ENCODE data around the gene PRRC1.

Gene PRRC1

DNA sequence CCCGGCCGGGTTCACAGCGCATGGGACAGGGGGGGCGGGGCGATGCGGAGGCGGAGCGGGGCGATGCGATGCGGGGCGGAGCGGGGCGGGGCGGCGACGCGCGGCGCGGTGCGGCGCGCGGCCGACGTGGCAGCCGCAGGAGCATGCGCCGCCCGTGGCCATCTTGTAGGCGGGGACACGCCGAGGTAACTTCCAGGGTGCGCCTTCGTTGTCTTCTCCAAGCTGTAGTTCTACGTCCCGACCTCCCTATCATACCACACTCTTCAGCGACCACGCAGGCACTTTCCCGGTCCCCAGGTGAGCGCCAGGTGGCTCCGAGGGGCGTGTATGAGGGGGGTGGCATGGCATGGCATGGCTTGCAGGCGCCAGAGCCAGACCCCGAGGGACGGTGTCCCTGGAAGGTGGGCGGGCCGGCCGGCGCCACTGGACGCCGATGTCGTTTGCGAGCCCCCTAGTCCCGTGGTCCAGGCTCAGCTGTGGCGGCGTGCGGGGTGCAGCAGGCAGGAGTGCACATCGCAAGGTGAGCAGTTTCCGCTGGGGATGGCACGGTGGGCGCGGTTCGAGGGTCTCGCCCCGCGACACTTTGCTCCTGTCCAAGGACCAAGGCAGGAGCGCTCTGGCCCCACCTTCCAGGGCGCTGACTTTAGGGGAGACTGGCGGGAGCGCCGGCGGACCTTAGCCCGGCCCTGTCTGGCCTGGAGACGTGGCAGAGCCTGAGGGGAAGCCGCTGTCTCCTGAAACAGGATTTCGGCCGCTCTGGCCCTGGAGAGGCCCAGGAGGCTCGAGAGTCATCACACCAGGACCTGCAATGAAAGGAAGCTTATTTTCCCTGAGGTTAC, at the start of gene PRRC1 (continued):
- TF ChIP-seq, protein P1, sequence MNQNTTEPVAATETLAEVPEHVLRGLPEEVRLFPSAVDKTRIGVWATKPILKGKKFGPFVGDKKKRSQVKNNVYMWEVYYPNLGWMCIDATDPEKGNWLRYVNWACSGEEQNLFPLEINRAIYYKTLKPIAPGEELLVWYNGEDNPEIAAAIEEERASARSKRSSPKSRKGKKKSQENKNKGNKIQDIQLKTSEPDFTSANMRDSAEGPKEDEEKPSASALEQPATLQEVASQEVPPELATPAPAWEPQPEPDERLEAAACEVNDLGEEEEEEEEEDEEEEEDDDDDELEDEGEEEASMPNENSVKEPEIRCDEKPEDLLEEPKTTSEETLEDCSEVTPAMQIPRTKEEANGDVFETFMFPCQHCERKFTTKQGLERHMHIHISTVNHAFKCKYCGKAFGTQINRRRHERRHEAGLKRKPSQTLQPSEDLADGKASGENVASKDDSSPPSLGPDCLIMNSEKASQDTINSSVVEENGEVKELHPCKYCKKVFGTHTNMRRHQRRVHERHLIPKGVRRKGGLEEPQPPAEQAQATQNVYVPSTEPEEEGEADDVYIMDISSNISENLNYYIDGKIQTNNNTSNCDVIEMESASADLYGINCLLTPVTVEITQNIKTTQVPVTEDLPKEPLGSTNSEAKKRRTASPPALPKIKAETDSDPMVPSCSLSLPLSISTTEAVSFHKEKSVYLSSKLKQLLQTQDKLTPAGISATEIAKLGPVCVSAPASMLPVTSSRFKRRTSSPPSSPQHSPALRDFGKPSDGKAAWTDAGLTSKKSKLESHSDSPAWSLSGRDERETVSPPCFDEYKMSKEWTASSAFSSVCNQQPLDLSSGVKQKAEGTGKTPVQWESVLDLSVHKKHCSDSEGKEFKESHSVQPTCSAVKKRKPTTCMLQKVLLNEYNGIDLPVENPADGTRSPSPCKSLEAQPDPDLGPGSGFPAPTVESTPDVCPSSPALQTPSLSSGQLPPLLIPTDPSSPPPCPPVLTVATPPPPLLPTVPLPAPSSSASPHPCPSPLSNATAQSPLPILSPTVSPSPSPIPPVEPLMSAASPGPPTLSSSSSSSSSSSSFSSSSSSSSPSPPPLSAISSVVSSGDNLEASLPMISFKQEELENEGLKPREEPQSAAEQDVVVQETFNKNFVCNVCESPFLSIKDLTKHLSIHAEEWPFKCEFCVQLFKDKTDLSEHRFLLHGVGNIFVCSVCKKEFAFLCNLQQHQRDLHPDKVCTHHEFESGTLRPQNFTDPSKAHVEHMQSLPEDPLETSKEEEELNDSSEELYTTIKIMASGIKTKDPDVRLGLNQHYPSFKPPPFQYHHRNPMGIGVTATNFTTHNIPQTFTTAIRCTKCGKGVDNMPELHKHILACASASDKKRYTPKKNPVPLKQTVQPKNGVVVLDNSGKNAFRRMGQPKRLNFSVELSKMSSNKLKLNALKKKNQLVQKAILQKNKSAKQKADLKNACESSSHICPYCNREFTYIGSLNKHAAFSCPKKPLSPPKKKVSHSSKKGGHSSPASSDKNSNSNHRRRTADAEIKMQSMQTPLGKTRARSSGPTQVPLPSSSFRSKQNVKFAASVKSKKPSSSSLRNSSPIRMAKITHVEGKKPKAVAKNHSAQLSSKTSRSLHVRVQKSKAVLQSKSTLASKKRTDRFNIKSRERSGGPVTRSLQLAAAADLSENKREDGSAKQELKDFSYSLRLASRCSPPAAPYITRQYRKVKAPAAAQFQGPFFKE (tag by site-specific recombination; IDR thresholded peaks at IDR 0.05; ENCODE audit: borderline replicate concordance): peak; percentile 66; the same call in 1 of the 2 replicates
- TF ChIP-seq ZNF621 (tag by site-specific recombination; IDR thresholded peaks at IDR 0.05): no peak
- no peak for TF ChIP-seq ZSCAN16 (tag by site-specific recombination; IDR thresholded peaks at IDR 0.05)
- TF ChIP-seq RBAK (tag by site-specific recombination; IDR thresholded peaks at IDR 0.05): no peak
- no peak for TF ChIP-seq SALL2 (tag by site-specific recombination; IDR thresholded peaks at IDR 0.05; ENCODE audit: borderline replicate concordance)
- no peak for TF ChIP-seq ZNF140 (tag by site-specific recombination; IDR thresholded peaks at IDR 0.05)
- no peak for TF ChIP-seq ZNF664 (tag by site-specific recombination; IDR thresholded peaks at IDR 0.05)
- TF ChIP-seq ZNF473 (tag by site-specific recombination; IDR thresholded peaks at IDR 0.05): no peak
- TF ChIP-seq, protein P2, sequence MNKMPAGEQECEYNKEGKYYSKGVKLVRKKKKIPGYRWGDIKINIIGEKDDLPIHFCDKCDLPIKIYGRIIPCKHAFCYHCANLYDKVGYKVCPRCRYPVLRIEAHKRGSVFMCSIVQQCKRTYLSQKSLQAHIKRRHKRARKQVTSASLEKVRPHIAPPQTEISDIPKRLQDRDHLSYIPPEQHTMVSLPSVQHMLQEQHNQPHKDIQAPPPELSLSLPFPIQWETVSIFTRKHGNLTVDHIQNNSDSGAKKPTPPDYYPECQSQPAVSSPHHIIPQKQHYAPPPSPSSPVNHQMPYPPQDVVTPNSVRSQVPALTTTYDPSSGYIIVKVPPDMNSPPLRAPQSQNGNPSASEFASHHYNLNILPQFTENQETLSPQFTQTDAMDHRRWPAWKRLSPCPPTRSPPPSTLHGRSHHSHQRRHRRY (tag by site-specific recombination; IDR thresholded peaks at IDR 0.05): no peak
- TF ChIP-seq ZNF18 (tag by site-specific recombination; IDR thresholded peaks at IDR 0.05): no peak
- TF ChIP-seq, protein P3, sequence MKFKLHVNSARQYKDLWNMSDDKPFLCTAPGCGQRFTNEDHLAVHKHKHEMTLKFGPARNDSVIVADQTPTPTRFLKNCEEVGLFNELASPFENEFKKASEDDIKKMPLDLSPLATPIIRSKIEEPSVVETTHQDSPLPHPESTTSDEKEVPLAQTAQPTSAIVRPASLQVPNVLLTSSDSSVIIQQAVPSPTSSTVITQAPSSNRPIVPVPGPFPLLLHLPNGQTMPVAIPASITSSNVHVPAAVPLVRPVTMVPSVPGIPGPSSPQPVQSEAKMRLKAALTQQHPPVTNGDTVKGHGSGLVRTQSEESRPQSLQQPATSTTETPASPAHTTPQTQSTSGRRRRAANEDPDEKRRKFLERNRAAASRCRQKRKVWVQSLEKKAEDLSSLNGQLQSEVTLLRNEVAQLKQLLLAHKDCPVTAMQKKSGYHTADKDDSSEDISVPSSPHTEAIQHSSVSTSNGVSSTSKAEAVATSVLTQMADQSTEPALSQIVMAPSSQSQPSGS (tag by site-specific recombination; IDR thresholded peaks at IDR 0.05; ENCODE audit: low read depth): no peak
- TF ChIP-seq ZSCAN5A (tag by site-specific recombination; IDR thresholded peaks at IDR 0.05): no peak
- TF ChIP-seq ZNF514 (tag by site-specific recombination; IDR thresholded peaks at IDR 0.05): no peak
- TF ChIP-seq, protein P4, sequence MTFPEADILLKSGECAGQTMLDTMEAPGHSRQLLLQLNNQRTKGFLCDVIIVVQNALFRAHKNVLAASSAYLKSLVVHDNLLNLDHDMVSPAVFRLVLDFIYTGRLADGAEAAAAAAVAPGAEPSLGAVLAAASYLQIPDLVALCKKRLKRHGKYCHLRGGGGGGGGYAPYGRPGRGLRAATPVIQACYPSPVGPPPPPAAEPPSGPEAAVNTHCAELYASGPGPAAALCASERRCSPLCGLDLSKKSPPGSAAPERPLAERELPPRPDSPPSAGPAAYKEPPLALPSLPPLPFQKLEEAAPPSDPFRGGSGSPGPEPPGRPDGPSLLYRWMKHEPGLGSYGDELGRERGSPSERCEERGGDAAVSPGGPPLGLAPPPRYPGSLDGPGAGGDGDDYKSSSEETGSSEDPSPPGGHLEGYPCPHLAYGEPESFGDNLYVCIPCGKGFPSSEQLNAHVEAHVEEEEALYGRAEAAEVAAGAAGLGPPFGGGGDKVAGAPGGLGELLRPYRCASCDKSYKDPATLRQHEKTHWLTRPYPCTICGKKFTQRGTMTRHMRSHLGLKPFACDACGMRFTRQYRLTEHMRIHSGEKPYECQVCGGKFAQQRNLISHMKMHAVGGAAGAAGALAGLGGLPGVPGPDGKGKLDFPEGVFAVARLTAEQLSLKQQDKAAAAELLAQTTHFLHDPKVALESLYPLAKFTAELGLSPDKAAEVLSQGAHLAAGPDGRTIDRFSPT (tag by site-specific recombination; IDR thresholded peaks at IDR 0.05): peak; percentile 77
- no peak for TF ChIP-seq OVOL3 (tag by site-specific recombination; IDR thresholded peaks at IDR 0.05)
- TF ChIP-seq ZNF157 (tag by site-specific recombination; IDR thresholded peaks at IDR 0.05): no peak
- no peak for TF ChIP-seq ZNF341 (tag by site-specific recombination; IDR thresholded peaks at IDR 0.05; ENCODE audit: low read depth)
- TF ChIP-seq PRDM1 (tag by site-specific recombination; IDR thresholded peaks at IDR 0.05): 0 out of 2 replicates have a peak, but pooled peaks have one; percentile 34
- TF ChIP-seq, protein P5, sequence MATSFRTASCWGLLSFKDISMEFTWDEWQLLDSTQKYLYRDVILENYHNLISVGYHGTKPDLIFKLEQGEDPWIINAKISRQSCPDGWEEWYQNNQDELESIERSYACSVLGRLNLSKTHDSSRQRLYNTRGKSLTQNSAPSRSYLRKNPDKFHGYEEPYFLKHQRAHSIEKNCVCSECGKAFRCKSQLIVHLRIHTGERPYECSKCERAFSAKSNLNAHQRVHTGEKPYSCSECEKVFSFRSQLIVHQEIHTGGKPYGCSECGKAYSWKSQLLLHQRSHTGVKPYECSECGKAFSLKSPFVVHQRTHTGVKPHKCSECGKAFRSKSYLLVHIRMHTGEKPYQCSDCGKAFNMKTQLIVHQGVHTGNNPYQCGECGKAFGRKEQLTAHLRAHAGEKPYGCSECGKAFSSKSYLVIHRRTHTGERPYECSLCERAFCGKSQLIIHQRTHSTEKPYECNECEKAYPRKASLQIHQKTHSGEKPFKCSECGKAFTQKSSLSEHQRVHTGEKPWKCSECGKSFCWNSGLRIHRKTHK (tag by site-specific recombination; IDR thresholded peaks at IDR 0.05): no peak
- TF ChIP-seq KLF10 (tag by site-specific recombination; IDR thresholded peaks at IDR 0.05): no peak
- peak; percentile 13; the same call in 1 of the 2 replicates for TF ChIP-seq KLF1 (tag by site-specific recombination; IDR thresholded peaks at IDR 0.05)
- no peak for TF ChIP-seq ZNF623 (tag by site-specific recombination; IDR thresholded peaks at IDR 0.05)
- no peak; the same call in 1 of the 2 replicates for TF ChIP-seq TRIM28 (IDR thresholded peaks at IDR 0.05; ENCODE audit: borderline replicate concordance, low read length)
- TF ChIP-seq KLF9 (tag by site-specific recombination; IDR thresholded peaks at IDR 0.05; ENCODE audit: low read depth): peak; percentile 93
